Activated T-cell treated with anti-CD3 and anti-CD28 coated beads, Interleukin-2, amount 50 U/mL, for 1 hour (primary cell): ENCODE results near the gene CDK16.
A peak's percentile ranks its signal among the peaks of the same experiment; 100 is the strongest.

Experiments
- DNase-seq: peaks from one replicate; pipeline ENCODE4 v3.0.0-alpha.2; 2020

CDK16 gene

GRCh38 chrX:47218280-47218919, at the start of gene CDK16:
Gene CDK16, plus strand, starts transcription at chrX:47218681. Its CDS starts 4,877 bp downstream, at chrX:47223558.
- DNase-seq, result peak; percentile 88

- no peak for DNase-seq
These were observed 49.2 kb upstream of the CDK16 start for GRCh38 chrX:47169273-47169672.

- DNase-seq, result no peak
These were observed 48.6 kb upstream of the CDK16 start for GRCh38 chrX:47169726-47170515.

GRCh38 chrX:47170861-47171692, 47.4 kb upstream of the CDK16 start:
- DNase-seq, result no peak

- DNase-seq, result no peak
These were observed 46.5 kb upstream of the CDK16 start for GRCh38 chrX:47171996-47172395.

- DNase-seq, result no peak
These were observed 45.9 kb upstream of the CDK16 start for GRCh38 chrX:47172549-47172948.

- DNase-seq, result no peak
These were observed 45.3 kb upstream of the CDK16 start for GRCh38 chrX:47172971-47173792.

- DNase-seq, result peak; percentile 11
These were observed 44.1 kb upstream of the CDK16 start for GRCh38 chrX:47174376-47174775.

GRCh38 chrX:47174846-47175587, 43.5 kb upstream of the CDK16 start:
- DNase-seq, result peak; percentile 12

GRCh38 chrX:47175588-47175980, 42.9 kb upstream of the CDK16 start:
- DNase-seq, result peak; percentile 11

GRCh38 chrX:47176101-47176740, 42.3 kb upstream of the CDK16 start:
- DNase-seq, result peak; percentile 4

GRCh38 chrX:47177079-47177478, 41.4 kb upstream of the CDK16 start:
- DNase-seq, result peak; percentile 7

GRCh38 chrX:47178337-47178736, 40.1 kb upstream of the CDK16 start:
- DNase-seq, result peak; percentile 14

- DNase-seq, result no peak
These were observed 39.1 kb upstream of the CDK16 start for GRCh38 chrX:47179221-47179927.

- DNase-seq, result no peak
These were observed 38.6 kb upstream of the CDK16 start for GRCh38 chrX:47179928-47180255.

GRCh38 chrX:47180346-47180745, 38.1 kb upstream of the CDK16 start:
- no peak for DNase-seq

GRCh38 chrX:47181301-47181700, 37.2 kb upstream of the CDK16 start:
- DNase-seq, result no peak

GRCh38 chrX:47182106-47182700, 36.3 kb upstream of the CDK16 start:
- DNase-seq, result no peak

GRCh38 chrX:47184486-47184885, 34.0 kb upstream of the CDK16 start:
- DNase-seq, result no peak

- no peak for DNase-seq
These were observed 33.2 kb upstream of the CDK16 start for GRCh38 chrX:47185241-47185640.
